Measurements from ENCODE around the gene ABCD3.
A peak's percentile ranks its signal among the peaks of the same experiment; 100 is the strongest.
"Not testable (repeated sequence)": the region's sequence is repeated elsewhere in the genome, so short reads cannot be mapped to it uniquely, and the experiment has no call there.

The ABCD3 gene

DNA sequence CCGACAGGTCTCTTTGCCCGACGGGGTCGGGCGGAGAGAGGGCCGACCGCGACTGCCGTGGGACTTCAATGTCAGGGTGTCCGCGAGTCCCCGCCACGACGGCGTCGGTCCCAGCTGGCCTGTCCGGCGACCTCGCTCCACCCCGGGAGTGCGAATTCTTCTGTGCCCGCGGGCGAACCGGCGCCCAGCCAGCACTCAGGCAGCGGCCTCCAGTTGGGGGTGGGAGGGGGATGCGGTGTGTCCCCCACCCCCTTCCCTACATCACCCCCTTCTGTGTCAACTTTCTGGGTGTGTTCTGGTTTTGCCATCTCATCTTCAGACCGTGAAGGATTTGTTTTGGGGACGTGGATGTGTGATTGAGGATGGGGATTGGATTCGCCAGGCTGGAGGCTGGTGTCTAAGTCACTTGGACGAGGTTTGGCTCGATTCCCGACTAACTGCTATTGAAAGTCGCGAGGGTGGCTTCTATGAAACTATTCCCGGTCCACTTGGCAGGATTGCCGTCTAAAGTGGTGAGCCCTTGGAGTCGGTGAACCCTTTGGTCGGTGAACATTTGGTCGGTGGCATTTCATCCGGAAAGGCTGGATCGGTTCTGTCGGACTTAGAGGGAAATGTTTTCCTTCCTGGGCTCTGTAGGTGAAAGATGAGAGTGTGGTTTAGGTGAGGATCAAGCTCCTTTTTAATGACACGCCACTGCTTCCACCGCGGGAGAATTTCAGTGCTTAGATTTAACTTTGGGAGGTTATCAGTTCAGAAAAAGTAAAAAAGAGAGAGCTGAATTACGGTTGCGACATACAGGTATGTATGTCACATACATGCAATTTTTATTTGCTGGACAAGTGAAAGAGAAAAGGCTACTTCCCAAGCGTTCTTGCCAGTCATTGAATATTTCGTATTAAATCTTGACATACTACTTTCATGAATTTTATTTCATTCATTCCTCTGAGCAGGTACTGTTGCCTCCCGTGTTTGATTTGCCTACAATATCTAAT lies 771 bp downstream of the ABCD3 start:
- TF ChIP-seq CTCF (IDR thresholded peaks at IDR 0.05; ENCODE audit: unreplicated experiment in 3 of 3): no peak
- Mint-ChIP-seq H3K36me3 (ENCODE audit: low read depth) (no peaks in the 10 kb centered on the region), H3K9me3 (no peaks in the 10 kb centered on the region), H3K27ac (peak overlapping the region; percentile 53 to 86 (median 86)), H3K4me1 (peaks cover 44% of the 10 kb centered on the region), H3K4me3 (peak overlapping the region; percentile 91 to 95 (median 95)), H3K27me3 (ENCODE audit: low read depth) (no peaks in the 10 kb centered on the region)

- Mint-ChIP-seq H3K9me3 (no peaks in the 10 kb centered on the region), H3K4me1 (peaks cover 62% of the 10 kb centered on the region), H3K27ac (no peak overlapping the region), H3K4me3 (peak overlapping the region; percentile 38 to 58 (median 39)), H3K27me3 (ENCODE audit: low read depth) (no peaks in the 10 kb centered on the region), H3K36me3 (ENCODE audit: low read depth) (no peaks in the 10 kb centered on the region)
- no peak for TF ChIP-seq CTCF (IDR thresholded peaks at IDR 0.05; ENCODE audit: unreplicated experiment in 3 of 3)
Observed at GRCh38 chr1:94422115-94422820, 4.1 kb downstream of the ABCD3 start.

GRCh38 chr1:94425821-94426484 lies 7.8 kb downstream of the ABCD3 start:
- peaks cover 15% of the 10 kb centered on the region for H3K9me3 Mint-ChIP-seq
- H3K27ac Mint-ChIP-seq: peak overlapping the region; percentile 16 to 80 (median 41)
- peaks cover 48% of the 10 kb centered on the region for H3K4me1 Mint-ChIP-seq
- peaks cover 22% of the 10 kb centered on the region for H3K36me3 Mint-ChIP-seq (ENCODE audit: low read depth)
- no peaks in the 10 kb centered on the region for H3K27me3 Mint-ChIP-seq (ENCODE audit: low read depth)
- H3K4me3 Mint-ChIP-seq: peak overlapping the region in 1 of 3 experiments; percentile 33
- TF ChIP-seq CTCF (IDR thresholded peaks at IDR 0.05; ENCODE audit: unreplicated experiment in 3 of 3): no peak

GRCh38 chr1:94426485-94426870 lies 8.3 kb downstream of the ABCD3 start:
- H3K4me3 Mint-ChIP-seq; H3K27me3 Mint-ChIP-seq (ENCODE audit: low read depth): not testable (repeated sequence)
- peaks cover 22% of the 10 kb centered on the region for H3K36me3 Mint-ChIP-seq (ENCODE audit: low read depth)
- peaks cover 45% of the 10 kb centered on the region for H3K4me1 Mint-ChIP-seq
- peaks cover 15% of the 10 kb centered on the region for H3K9me3 Mint-ChIP-seq
- peak overlapping the region; percentile 16 to 80 (median 41) for H3K27ac Mint-ChIP-seq

GRCh38 chr1:94428441-94428840 lies 10.3 kb downstream of the ABCD3 start:
- Mint-ChIP-seq H3K4me1 (peaks cover 28% of the 10 kb centered on the region), H3K27me3 (ENCODE audit: low read depth) (no peaks in the 10 kb centered on the region), H3K36me3 (ENCODE audit: low read depth) (peaks cover 27% of the 10 kb centered on the region), H3K4me3 (no peak overlapping the region), H3K27ac (peak overlapping the region in 2 of 3 experiments; percentile 7 to 19), H3K9me3 (peaks cover 17% of the 10 kb centered on the region)
- no peak for TF ChIP-seq CTCF (IDR thresholded peaks at IDR 0.05; ENCODE audit: unreplicated experiment in 3 of 3)

DNA sequence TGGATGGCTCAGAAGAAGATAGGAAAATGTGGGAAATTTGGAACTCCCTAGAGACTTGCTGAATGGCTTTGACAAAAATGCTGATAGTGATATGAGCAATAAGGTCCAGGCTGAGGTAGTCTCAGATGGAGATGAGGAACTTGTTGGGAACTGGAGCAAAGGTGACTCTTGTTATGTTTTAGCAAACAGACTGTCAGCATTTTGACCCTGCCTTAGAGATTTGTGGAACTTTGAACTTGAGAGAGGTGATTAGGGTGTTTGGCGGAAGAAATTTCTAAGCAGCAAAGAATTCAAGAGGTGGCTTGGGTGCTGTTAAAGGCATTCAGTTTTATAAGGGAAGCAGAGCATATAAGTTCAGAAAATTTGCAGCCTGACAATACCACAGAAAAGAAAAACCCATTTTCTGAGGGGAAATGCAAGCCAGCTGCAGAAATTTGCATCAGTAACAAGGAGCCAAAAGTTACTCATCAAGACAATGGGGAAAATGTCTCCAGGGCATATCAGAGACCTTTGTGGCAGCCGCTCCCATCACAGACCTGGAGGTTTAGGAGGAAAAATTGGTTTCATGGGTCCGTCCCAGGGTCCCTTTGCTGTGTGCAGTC lies 10.8 kb downstream of the ABCD3 start:
- not testable (repeated sequence) for H3K27me3 Mint-ChIP-seq (ENCODE audit: low read depth); H3K4me3 Mint-ChIP-seq
- peak overlapping the region in 2 of 3 experiments; percentile 7 to 19 for H3K27ac Mint-ChIP-seq
- peaks cover 30% of the 10 kb centered on the region for H3K36me3 Mint-ChIP-seq (ENCODE audit: low read depth)
- peaks cover 20% of the 10 kb centered on the region for H3K9me3 Mint-ChIP-seq
- H3K4me1 Mint-ChIP-seq: peaks cover 23% of the 10 kb centered on the region

DNA sequence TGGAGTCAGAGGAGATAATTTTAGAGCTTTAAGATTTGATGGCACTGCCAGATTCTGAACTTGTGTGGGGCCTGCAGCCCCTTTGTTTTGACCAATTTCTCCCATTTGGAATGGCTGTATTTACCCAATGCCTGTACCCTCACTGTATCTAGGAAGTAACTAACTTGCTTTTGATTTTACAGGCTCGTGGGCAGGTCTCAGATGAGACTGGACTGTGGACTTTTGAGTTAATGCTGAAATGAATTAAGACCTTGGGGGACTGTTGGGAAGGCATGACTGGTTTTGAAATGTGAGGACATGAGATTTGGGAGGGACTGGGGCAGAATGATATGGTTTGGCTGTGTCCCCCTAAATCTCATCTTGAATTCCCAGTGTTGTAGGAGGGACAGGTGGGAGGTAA lies 11.9 kb downstream of the ABCD3 start:
- Mint-ChIP-seq H3K27ac (peak overlapping the region in 2 of 3 experiments; percentile 35 to 36), H3K4me1 (peaks cover 22% of the 10 kb centered on the region), H3K36me3 (ENCODE audit: low read depth) (peaks cover 37% of the 10 kb centered on the region), H3K9me3 (peaks cover 22% of the 10 kb centered on the region)
- not testable (repeated sequence) for H3K27me3 Mint-ChIP-seq (ENCODE audit: low read depth); H3K4me3 Mint-ChIP-seq
